Adipocyte (in vitro differentiated cells): Measurements from ENCODE around the gene IL17A.
"Not testable (repeated sequence)": the region's sequence is repeated elsewhere in the genome, so short reads cannot be mapped to it uniquely, and the experiment has no call there.

Source experiments
- DNase-seq: peaks from one replicate; pipeline ENCODE4 v3.0.0-alpha.2; 2015; ENCODE audit warnings: low read depth
- H3K27me3 ChIP-seq: replicated peaks from 2 replicates; pipeline ENCODE4 v1.7.0; 2013; ENCODE audit warnings: mild to moderate bottlenecking, low read length, moderate library complexity; ENCODE audit not compliant: control insufficient read depth, insufficient read depth
- H3K36me3 ChIP-seq: 2 replicates; pipeline ENCODE4 v1.7.0; 2013; ENCODE audit warnings: low read length, mild to moderate bottlenecking, moderate library complexity; ENCODE audit not compliant: control insufficient read depth, insufficient read depth, severe bottlenecking
- H3K4me1 ChIP-seq: 2 replicates; pipeline ENCODE4 v1.7.0; 2013; ENCODE audit warnings: mild to moderate bottlenecking, low read length, moderate library complexity; ENCODE audit not compliant: control insufficient read depth, insufficient read depth
- H3K4me3 ChIP-seq: 2 replicates; pipeline ENCODE4 v1.7.0; 2013; ENCODE audit warnings: mild to moderate bottlenecking, low read length, moderate library complexity
- H3K9ac ChIP-seq: 2 replicates; pipeline ENCODE4 v1.7.0; 2013; ENCODE audit warnings: mild to moderate bottlenecking, low read length, moderate library complexity
- H3K9me3 ChIP-seq: 2 replicates; pipeline ENCODE4 v1.7.0; 2013; ENCODE audit warnings: mild to moderate bottlenecking, low read length, moderate library complexity; ENCODE audit not compliant: control insufficient read depth

IL17A gene

DNA sequence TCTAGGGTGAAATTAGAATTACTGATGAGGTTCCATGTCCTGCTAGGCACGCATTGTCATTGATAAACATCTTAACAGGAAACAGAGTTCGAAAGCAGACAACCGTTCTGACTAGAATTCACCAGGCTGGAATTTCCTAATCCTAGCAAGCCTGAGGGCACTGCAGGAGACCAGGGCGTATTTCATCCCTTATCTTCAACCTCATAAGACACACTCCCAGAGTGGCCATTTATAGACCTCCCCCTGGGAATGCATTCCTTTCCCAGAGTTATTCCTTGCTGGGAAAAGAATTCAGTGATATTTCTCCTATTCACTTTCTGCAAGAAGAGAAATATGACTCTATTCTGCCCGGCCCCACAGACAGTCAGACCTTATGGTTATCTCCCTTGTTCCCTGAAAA is 13.9 kb downstream of the IL17A start:
- DNase-seq, H3K4me1 ChIP-seq, H3K36me3 ChIP-seq, H3K9ac ChIP-seq, H3K27me3 ChIP-seq, H3K4me3 ChIP-seq: not testable (repeated sequence)
- H3K9me3 ChIP-seq: peaks cover 23% of the 10 kb centered on the region

DNA sequence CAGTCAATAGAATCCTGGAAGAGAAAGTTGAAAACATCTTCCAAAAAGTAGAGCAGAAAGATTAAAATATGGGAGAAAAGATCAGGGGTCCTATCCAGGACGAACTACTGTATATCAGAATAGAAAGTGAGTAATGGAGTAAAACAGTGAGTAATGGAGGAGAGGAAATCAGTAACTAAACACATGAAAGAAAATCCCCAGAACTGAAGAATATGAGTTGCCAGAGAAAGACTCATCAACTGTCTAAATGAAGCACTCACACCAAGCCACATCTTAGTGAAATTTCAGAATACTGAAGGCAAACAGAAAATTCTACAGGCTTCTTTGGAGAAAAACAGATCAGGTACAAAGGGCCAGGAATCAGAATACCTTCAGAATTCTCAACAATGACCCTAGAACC is 14.9 kb downstream of the IL17A start:
- no peak for DNase-seq

DNA sequence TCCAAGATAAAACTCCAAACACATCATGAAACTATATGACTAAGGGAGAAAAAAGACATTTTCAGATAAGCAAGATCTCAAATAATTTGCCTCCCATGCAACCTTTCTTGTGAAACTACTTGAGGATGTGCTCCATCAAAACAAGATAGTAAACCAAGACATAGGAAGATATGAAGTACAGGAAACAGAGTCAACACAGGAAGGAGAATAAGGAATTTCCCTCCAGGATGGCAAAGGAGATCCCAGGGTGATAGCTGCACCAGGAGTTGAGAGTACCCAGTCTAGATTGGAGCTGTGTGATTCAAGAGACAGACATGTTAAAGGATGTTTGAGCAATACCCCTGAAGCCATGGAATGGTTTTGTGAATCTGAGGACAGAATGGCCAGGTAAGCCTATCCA is 15.3 kb downstream of the IL17A start:
- Histone ChIP-seq H3K4me1 (no peaks in the 10 kb centered on the region), H3K27me3 (no peaks in the 10 kb centered on the region), H3K36me3 (no peaks in the 10 kb centered on the region), H3K9ac (no peak overlapping the region), H3K4me3 (no peak overlapping the region), H3K9me3 (peaks cover 23% of the 10 kb centered on the region)
- no peak for DNase-seq

More for the DNA sequence above, 14.9 kb downstream of the IL17A start:
- no peaks in the 10 kb centered on the region for H3K36me3 ChIP-seq
- no peaks in the 10 kb centered on the region for H3K4me1 ChIP-seq
- H3K9me3 ChIP-seq: peaks cover 23% of the 10 kb centered on the region
- H3K4me3 ChIP-seq: no peak overlapping the region
- H3K27me3 ChIP-seq: no peaks in the 10 kb centered on the region
- H3K9ac ChIP-seq: no peak overlapping the region

DNA sequence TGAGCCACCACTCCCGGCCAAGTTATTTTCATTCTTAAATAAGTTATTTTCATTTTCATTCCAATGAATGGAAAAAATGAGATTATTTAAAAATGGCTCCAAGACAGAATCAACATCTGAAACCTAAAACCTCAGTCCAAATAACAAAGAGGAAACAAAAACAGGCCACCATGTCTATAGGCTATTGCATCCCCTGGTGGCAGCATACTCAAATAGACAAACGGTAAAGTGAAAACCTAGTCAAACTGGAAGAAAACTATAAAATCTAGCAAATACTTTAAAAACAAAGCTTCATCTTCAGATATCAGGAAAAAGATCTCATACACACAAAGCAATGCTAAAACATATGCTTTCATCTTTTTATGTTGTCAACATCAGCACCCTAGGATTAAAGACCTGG is 20.9 kb downstream of the IL17A start:
- DNase-seq: no peak
- H3K36me3 ChIP-seq: no peaks in the 10 kb centered on the region

DNA sequence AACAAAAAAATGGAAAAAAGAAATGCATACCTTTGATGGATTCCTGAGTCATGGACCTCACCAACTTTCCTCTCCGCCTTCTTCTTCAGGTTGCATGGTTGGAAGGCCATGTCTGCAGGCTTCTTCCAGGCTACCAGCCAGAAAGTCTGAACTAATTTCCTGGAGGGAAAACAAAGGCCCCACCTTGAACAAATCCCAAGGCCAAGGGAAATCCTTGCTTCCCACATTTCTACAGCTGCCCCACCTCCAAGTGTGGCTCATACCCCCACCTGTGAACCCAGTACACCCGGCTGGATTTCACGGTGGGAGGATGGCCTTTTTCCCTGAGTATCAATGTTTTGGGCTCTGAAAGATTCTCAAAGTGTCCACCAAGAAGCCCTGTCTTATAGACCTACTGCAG is 22.4 kb downstream of the IL17A start:
- DNase-seq: no peak
- Histone ChIP-seq H3K9me3 (no peaks in the 10 kb centered on the region), H3K4me3 (no peak overlapping the region), H3K27me3 (no peaks in the 10 kb centered on the region), H3K9ac (no peak overlapping the region), H3K4me1 (no peaks in the 10 kb centered on the region), H3K36me3 (no peaks in the 10 kb centered on the region)

More for the DNA sequence above, 20.9 kb downstream of the IL17A start:
- Histone ChIP-seq H3K4me3 (no peak overlapping the region), H3K9me3 (no peaks in the 10 kb centered on the region), H3K27me3 (no peaks in the 10 kb centered on the region), H3K4me1 (no peaks in the 10 kb centered on the region), H3K9ac (no peak overlapping the region)

DNA sequence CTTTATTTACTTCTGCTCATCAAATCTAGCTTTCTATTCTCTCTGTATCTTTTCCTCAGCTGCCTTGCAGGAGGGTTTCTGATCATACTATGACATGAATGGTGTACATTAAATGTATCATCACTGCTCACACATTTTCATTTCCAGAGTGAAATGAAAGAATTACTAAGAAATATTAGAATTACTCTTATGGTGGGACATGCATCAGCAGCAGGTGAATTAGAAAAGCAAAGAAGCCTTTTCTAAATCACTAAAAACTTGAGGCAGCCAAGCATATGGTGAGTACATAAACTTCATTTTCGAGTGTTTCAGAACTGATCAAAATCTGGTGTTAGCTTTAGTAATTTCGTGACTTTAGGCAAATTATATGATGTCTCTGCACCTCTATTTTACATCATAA is 23.6 kb downstream of the IL17A start:
- no peak overlapping the region for H3K9ac ChIP-seq
- DNase-seq: no peak
- H3K4me1 ChIP-seq: no peaks in the 10 kb centered on the region
- H3K4me3 ChIP-seq: no peak overlapping the region
- H3K36me3 ChIP-seq: no peaks in the 10 kb centered on the region
- no peaks in the 10 kb centered on the region for H3K9me3 ChIP-seq
- no peaks in the 10 kb centered on the region for H3K27me3 ChIP-seq

DNA sequence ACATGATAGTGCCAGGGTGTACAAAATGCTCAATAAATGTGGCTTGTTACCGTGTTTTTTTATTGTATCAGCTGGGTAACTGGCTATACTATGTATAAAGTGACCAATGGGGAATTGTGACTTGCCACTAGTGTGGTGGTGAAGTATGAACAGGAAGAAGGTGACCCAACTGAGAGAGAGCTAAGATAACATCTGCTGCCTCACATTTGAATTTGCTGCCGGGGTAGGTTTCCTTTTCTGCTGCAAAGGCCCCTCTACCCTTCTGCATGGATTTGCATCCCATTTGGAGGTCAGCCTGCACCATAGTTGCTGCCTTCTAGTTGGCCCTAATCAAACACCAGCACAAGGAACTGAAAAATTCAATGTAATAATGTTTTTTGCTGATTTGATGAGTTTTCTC is 24.1 kb downstream of the IL17A start:
- DNase-seq: no peak
- H3K4me3 ChIP-seq: no peak overlapping the region
- no peaks in the 10 kb centered on the region for H3K9me3 ChIP-seq
- H3K9ac ChIP-seq: no peak overlapping the region
- no peaks in the 10 kb centered on the region for H3K36me3 ChIP-seq
- peaks cover 2% of the 10 kb centered on the region for H3K27me3 ChIP-seq
- H3K4me1 ChIP-seq: no peaks in the 10 kb centered on the region

DNA sequence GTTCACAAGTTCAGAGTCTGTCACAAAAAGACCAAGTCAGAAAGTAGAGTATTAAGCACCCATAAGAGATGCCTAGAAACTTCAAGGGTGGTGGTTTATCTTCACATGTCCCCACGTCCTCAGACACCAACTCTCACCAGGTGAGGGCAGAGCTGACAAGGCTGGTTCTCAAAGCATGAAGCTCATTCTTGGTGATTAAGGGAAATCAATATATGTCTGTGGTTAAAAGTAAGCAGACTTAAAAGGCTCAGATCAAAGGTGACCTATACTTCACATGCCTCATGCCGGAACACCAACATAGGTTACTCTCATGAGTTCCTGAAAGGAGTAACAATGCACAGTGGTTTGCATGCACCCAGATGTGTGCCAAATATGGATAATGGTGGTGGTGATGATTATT is 27.0 kb downstream of the IL17A start:
- no peaks in the 10 kb centered on the region for H3K36me3 ChIP-seq
- H3K4me3 ChIP-seq: no peak overlapping the region
- H3K9ac ChIP-seq: no peak overlapping the region
- peaks cover 6% of the 10 kb centered on the region for H3K27me3 ChIP-seq
- H3K9me3 ChIP-seq: peaks cover 2% of the 10 kb centered on the region
- no peaks in the 10 kb centered on the region for H3K4me1 ChIP-seq
- no peak for DNase-seq

DNA sequence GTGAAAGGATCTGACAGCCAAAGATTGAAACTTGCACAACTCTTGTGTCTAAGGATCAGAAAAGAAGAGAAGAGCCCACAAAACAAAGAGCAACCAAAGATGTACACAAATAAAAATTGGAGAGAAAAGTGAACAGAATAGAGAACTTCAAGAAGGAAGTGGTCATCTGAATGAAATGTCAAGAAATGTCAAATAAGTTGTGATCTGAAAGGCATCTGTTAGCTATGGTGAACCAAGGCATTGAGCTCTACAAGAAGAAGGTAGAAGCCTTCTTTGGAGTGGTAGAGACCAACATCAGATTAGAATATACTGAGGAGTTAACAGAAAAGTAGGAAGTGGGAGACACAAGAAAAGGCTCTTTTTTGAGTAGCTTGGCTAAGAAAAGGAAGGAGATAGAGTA is 29.6 kb downstream of the IL17A start:
- H3K27me3 ChIP-seq: peaks cover 10% of the 10 kb centered on the region
- no peak for DNase-seq

DNA sequence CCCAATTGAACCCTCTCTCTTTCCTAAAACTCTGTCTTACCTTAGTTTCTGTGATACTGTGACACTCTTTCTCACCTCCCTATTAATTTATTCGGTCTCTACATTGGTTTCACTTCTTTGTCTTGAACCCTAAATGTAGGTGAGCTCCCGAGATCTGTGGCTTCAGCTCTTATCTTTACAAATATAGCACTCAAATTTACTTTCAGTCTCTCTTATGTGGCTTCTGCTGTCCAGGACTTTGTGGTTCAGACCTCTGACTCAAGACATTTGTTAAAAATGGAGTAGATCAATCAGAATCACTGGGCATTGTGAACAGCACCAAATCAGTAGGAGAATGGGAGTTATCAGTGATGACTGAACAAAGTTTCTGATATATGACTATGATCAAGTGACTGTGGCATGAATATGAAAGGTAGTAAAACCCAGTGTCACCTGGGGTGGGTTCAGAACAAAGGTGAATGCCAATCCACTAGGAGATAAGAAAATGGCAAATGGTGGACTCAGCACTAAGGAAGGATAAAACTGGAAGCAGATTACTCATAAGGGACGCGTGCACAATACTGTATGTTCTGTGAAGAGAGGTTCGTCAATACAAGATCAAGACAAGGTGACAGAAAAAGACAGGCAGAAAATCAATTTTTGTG is 30.9 kb downstream of the IL17A start:
- Histone ChIP-seq H3K4me1 (no peaks in the 10 kb centered on the region), H3K9ac (no peak overlapping the region), H3K36me3 (no peaks in the 10 kb centered on the region), H3K27me3 (peaks cover 10% of the 10 kb centered on the region), H3K9me3 (peaks cover 2% of the 10 kb centered on the region), H3K4me3 (no peak overlapping the region)
- no peak for DNase-seq

More for the DNA sequence above, 29.6 kb downstream of the IL17A start:
- H3K9me3 ChIP-seq: peaks cover 2% of the 10 kb centered on the region
- H3K36me3 ChIP-seq: no peaks in the 10 kb centered on the region
- no peaks in the 10 kb centered on the region for H3K4me1 ChIP-seq
- no peak overlapping the region for H3K4me3 ChIP-seq
- no peak overlapping the region for H3K9ac ChIP-seq

DNA sequence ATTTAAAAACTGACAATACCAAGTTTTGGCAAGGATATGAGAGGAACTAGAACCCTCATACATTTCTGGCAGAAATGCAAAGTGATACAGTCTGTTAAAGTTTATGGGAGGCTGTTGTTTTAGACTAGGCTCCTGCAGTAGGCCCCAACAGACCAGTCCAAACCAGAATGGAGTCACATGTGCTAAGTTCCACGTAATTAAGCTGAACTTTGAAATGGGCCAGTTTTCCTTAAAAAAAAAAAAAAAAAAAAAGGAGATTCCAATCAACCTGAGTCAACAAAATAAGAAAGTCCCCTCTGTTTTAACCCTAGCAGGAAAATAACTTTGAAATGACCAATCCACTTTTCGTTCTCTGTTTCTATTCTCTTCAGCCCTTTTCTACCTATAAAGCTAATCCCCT is 31.6 kb downstream of the IL17A start:
- H3K27me3 ChIP-seq: peaks cover 14% of the 10 kb centered on the region
- H3K4me1 ChIP-seq: no peaks in the 10 kb centered on the region
- DNase-seq: no peak
- peaks cover 2% of the 10 kb centered on the region for H3K9me3 ChIP-seq
- H3K36me3 ChIP-seq: no peaks in the 10 kb centered on the region
- H3K9ac ChIP-seq: no peak overlapping the region
- no peak overlapping the region for H3K4me3 ChIP-seq

DNA sequence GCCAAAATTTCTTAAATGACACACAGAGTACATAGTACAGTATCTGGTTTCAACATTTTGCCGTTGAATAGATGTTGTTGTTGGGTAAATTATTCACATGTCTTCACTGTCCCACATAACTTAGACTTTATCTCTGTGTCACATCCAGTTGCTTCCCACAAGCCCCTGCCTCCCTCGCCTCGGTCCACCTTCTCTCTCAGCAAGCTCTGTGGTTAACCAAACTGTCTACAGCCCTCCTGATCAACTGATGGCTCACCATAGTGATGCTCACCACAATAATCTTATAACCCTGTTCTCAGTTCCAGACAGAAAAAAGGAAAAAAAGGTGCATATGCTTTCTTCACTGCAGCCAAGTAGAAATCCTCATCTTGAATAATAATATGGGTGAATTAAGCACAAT is 35.1 kb downstream of the IL17A start:
- no peaks in the 10 kb centered on the region for H3K36me3 ChIP-seq
- H3K4me3 ChIP-seq: no peak overlapping the region
- no peak for DNase-seq
- no peak overlapping the region for H3K9ac ChIP-seq
- H3K27me3 ChIP-seq: peaks cover 17% of the 10 kb centered on the region
- H3K9me3 ChIP-seq: no peaks in the 10 kb centered on the region
- H3K4me1 ChIP-seq: no peaks in the 10 kb centered on the region
